OCI-M1 (cell line): Measurements from ENCODE around the gene GPR157.

Experiments used
- DNase-seq: peaks from one replicate; lab custom pipeline; 2025; lab: John Stamatoyannopoulos, UW

GPR157 gene

DNA sequence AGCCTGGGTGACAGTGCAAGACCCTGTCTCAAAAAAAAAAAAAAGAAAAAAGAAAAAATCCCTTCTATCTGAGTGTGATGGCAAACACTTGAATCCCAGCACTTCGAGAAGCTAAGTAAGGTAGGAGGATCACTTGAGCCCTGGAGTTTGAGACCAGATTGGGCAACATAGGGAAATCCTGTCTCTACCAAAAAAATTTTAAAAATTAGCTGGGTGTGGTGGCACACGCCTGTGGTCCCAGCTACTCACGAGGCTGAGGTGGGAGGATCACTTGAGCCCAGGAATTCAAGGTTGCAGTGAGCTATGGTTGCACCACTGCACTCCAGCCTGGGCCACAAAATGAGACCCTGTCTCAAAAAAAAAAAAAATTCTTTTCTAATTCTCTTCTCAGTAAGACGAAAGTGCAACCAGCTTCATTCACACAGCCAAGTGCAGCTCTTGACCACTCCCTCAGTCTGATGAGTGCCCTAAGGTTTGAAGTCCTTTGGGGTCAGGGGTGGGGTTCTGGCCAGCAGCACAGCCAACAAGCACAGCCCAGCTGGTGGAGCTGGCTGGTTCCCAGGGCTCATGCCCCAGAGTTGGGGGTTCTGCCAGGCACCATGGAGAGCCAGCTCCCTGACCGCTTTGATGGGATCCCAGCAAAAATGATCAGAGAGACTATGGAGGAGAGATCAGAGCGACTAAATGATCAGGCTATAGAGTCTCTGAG is 67.5 kb downstream of the GPR157 start:
- no peak for DNase-seq

- DNase-seq = no peak
These were observed 68.8 kb downstream of the GPR157 start for GRCh38 chr1:9059891-9060744.

GRCh38 chr1:9058465-9058864 is 70.4 kb downstream of the GPR157 start:
- no peak for DNase-seq

DNA sequence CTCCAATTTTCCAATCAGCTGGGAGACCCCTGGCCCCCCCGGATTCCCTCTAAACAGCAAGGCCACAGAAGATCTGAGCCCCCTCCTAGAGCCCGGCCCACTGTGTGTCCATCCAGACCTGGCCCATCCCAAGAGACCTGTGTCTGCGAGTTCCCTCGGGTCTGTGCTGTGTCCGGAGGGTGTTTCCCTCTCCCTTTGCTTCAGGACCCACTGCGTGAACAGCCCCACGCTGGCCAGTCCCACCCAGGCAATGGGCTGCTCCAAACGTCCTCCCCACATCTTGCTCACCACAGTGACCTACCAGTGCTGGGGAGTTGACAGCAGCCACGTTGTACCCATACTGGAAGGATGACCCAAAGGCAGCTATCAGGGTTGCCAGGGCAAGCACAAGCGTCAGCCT is 71.1 kb downstream of the GPR157 start:
- DNase-seq = no peak

DNA sequence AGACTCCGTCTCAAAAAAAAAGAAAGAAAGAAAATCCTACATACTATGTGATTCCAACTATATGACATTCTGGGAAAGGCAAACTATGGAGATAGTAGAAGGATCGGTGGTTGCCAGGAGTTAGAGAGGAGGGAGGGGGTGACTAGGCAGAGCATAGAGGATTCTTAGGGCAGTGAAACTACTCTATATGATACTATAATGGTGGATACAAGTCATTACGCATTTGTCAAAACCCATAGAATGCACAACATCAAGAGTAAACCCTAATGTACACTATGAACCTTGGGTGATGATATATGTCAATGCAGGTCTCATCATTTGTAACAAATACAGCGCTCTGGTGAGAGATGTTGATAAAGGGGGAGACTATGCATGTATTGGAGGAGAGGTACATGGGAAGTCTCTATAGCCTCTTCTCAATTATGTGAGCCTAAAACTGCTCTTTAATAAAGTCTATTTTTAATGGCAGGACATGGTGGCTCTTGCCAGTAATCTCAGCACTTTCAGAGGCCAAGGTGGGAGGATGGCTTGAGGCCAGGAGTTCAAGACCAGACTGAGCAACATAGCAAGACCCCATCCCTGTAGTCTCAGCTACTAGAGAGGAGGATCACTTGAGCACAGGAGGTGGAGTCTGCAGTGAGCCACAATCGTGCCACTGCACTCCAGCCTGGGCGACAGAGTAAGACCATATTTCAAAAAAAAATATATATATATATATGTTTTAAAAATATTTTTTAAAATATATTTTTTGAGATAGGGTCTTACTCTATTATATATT is 76.4 kb downstream of the GPR157 start:
- no peak for DNase-seq

- DNase-seq = no peak
These were observed 77.5 kb downstream of the GPR157 start for GRCh38 chr1:9051379-9051778.

GRCh38 chr1:9050803-9051202 is 78.1 kb downstream of the GPR157 start:
- no peak for DNase-seq
